ENCODE measurements around the gene MARK3.

MARK3 gene

DNA sequence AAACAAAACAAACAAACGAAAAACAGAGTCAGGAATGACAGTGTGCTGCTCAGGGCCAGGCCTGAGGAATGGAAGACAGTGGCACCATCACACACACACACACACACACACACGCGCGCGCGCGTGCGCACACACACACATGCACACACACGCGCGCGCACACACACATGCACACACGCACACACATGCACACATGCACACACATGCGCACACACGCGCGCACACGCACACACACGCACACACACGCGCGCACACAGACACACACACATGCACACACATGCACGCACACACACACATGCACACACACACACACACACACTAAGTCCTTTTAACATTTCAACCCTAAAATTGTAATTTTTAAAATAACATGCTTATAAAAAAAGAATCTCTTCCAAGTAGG lies 13.2 kb upstream of the MARK3 start:
- Mint-ChIP-seq H3K4me3 (no peak overlapping the region), H3K9me3 (no peaks in the 10 kb centered on the region), H3K36me3 (ENCODE audit: low read depth) (no peaks in the 10 kb centered on the region), H3K27ac (no peak overlapping the region), H3K27me3 (ENCODE audit: low read depth, poor library complexity) (peaks cover 25% of the 10 kb centered on the region), H3K4me1 (peaks cover 12% of the 10 kb centered on the region)
- TF ChIP-seq, protein P1, sequence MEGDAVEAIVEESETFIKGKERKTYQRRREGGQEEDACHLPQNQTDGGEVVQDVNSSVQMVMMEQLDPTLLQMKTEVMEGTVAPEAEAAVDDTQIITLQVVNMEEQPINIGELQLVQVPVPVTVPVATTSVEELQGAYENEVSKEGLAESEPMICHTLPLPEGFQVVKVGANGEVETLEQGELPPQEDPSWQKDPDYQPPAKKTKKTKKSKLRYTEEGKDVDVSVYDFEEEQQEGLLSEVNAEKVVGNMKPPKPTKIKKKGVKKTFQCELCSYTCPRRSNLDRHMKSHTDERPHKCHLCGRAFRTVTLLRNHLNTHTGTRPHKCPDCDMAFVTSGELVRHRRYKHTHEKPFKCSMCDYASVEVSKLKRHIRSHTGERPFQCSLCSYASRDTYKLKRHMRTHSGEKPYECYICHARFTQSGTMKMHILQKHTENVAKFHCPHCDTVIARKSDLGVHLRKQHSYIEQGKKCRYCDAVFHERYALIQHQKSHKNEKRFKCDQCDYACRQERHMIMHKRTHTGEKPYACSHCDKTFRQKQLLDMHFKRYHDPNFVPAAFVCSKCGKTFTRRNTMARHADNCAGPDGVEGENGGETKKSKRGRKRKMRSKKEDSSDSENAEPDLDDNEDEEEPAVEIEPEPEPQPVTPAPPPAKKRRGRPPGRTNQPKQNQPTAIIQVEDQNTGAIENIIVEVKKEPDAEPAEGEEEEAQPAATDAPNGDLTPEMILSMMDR (IDR thresholded peaks at IDR 0.05) = no peak
- no peak for DNase-seq

DNA sequence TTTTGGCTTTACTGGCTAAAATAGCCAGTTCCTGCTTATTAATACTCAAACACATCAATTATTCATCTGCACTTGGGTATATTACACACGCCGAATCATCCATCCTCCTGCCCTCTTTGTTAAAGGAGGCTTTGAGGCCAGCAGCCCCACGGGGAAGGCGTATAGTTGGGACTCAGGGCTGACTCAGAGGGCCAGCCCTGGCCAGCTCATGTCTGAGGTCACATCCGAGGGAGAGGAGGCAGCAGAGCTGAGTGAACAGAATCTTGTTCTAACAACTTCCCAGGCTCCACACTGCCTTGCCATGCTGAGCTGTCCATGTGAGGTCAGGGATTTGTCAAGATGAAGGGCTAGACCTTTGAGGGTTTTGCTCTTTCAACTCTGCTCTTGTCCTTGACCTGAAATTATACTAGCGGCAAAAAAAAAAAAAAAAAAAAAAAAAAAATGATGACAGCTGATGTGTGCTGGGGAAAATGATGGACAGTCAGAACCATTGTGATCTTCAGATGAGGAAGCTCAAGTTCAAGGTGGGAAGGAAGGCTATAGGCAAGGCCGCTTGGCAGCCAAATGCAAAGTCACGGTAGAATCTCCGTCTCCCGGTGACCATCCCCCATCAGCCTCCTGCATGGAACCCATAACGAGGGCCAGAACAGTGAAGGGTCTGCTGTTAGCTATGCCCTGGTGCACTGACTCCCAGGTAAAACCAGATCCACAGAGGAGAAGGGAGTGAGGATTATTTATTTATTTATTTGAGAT lies 12.5 kb upstream of the MARK3 start:
- no peaks in the 10 kb centered on the region for H3K36me3 Mint-ChIP-seq (ENCODE audit: low read depth)
- TF ChIP-seq, protein P1 (IDR thresholded peaks at IDR 0.05) = no peak
- peaks cover 25% of the 10 kb centered on the region for H3K27me3 Mint-ChIP-seq (ENCODE audit: low read depth, poor library complexity)
- DNase-seq = no peak
- H3K9me3 Mint-ChIP-seq = no peaks in the 10 kb centered on the region
- H3K4me1 Mint-ChIP-seq = peaks cover 12% of the 10 kb centered on the region
- H3K27ac Mint-ChIP-seq = no peak overlapping the region
- no peak overlapping the region for H3K4me3 Mint-ChIP-seq

DNA sequence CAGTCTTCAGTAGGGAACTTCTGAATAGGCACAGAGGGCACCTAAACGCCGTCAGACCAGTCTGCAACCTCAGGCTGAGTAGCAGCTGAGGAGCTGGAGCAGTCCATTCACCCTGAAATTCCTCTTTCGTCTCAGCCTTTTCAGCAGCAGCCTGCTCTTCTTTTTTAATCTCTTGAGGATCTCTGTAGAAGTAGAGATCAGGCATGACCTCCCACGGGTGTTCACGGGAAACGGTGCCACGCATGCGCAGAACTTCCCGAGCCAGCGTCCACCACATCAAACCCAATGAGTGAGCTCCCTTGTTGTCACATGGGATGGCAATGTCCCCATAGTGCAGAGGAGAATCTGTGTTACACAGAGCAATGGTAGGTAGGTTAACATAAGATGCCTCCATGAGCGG lies 11.1 kb upstream of the MARK3 start:
- TF ChIP-seq, protein P1 (IDR thresholded peaks at IDR 0.05) = no peak

DNA sequence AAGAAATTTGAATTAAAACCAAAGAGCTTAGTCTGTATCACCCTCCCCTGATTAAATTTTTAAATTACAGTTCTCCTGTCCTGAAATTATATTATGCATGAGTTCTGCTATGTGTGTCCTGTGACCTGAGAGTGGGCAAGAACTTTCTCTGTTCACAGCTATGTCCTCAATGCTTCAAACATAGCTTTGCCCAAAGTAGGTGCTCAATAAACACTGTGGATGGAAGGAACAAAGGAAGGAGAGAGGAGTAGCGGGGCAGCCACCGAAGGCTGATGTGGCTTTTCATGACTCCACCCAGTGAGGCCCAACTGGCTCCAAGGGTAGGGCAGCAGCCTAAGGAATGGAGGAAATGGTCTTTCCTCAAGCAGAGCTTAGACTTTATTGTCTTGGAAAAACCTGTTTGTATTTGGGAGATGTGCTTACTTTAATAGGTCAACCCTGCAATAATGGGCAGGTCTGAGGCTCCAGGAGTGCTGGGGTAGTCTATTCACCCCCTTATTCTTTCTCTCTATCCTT lies 7.6 kb upstream of the MARK3 start:
- H3K27me3 Mint-ChIP-seq (ENCODE audit: low read depth, poor library complexity) = peaks cover 53% of the 10 kb centered on the region
- TF ChIP-seq, protein P1 (IDR thresholded peaks at IDR 0.05) = no peak
- DNase-seq = no peak
- no peak overlapping the region for H3K4me3 Mint-ChIP-seq
- peaks cover 4% of the 10 kb centered on the region for H3K4me1 Mint-ChIP-seq
- no peak overlapping the region for H3K27ac Mint-ChIP-seq
- no peaks in the 10 kb centered on the region for H3K36me3 Mint-ChIP-seq (ENCODE audit: low read depth)
- peaks cover 10% of the 10 kb centered on the region for H3K9me3 Mint-ChIP-seq

More for the DNA sequence above, 11.1 kb upstream of the MARK3 start:
- no peak for DNase-seq
- Mint-ChIP-seq H3K4me1 (peaks cover 12% of the 10 kb centered on the region), H3K27me3 (ENCODE audit: low read depth, poor library complexity) (peaks cover 31% of the 10 kb centered on the region), H3K27ac (no peak overlapping the region), H3K4me3 (no peak overlapping the region), H3K9me3 (no peaks in the 10 kb centered on the region), H3K36me3 (ENCODE audit: low read depth) (no peaks in the 10 kb centered on the region)

DNA sequence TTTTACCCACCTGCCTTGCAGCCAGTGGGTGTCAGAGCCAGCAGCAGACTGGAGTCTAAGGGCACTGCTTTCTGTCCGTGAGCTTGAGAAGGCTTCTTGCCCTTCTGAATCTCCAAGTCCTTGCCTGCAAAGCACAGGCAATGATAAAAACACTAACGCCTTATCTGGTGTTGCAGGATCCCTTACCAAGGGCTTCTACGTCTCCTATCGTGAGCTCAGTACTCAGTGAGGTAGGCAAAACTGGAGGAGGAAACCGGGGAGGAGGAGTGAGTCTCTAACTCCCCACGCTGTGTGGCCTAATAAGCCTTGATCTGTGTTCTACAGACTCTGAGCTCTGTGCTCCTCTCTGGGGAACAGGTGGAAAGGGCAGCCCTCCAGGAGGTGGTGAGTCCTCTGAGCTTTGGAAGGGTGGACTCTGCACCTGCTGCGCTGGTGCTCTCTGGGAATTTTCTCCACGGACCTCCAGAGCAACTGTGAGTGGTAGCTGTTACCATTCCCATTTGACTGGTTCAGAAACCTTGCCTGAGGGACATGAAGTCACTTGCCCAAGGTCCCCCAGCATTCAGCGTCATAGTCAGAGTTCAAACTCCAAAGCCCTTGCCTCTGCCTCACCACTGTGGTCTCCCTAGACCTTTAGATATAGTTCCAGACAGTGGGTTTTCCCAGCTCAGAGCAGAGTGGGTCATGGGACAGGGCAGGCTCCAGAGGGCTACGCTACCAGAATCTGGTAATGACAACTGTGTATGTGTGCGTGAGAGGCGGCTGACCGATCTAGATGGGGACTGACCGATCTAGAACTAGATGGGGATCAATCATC lies 7.0 kb upstream of the MARK3 start:
- no peak overlapping the region for H3K4me3 Mint-ChIP-seq
- no peak overlapping the region for H3K27ac Mint-ChIP-seq
- peaks cover 10% of the 10 kb centered on the region for H3K9me3 Mint-ChIP-seq
- TF ChIP-seq, protein P1 (IDR thresholded peaks at IDR 0.05) = no peak
- no peak for DNase-seq
- H3K4me1 Mint-ChIP-seq = peaks cover 6% of the 10 kb centered on the region
- peaks cover 60% of the 10 kb centered on the region for H3K27me3 Mint-ChIP-seq (ENCODE audit: low read depth, poor library complexity)
- H3K36me3 Mint-ChIP-seq (ENCODE audit: low read depth) = no peaks in the 10 kb centered on the region

All from nephron progenitor cell (in vitro differentiated cells).